Endodermal cell (in vitro differentiated cells): ENCODE data around the gene MCM3AP. TPM values are rescaled to one million over a fixed set of nuclear protein-coding genes. Genes with fewer than 3 reads are reported as not detected.

Source experiments
- DNase-seq: peaks from one replicate; pipeline ENCODE4 v3.0.0-alpha.2; 2017
- H3K27ac ChIP-seq: 2 replicates; pipeline ENCODE4 v1.5.1; 2013; ENCODE audit warnings: mild to moderate bottlenecking, low read depth, low read length, moderate library complexity
- H3K27me3 ChIP-seq: 2 replicates; pipeline ENCODE4 v1.6.1; 2013; ENCODE audit warnings: mild to moderate bottlenecking, low read length, moderate library complexity; ENCODE audit not compliant: insufficient read depth, control insufficient read depth, poor library complexity, severe bottlenecking
- H3K36me3 ChIP-seq: 2 replicates; pipeline ENCODE4 v1.7.0; 2013; ENCODE audit warnings: mild to moderate bottlenecking, low read length, moderate library complexity; ENCODE audit not compliant: control insufficient read depth, insufficient read depth
- H3K4me1 ChIP-seq: one replicate; pipeline ENCODE4 v1.7.0; 2013; ENCODE audit warnings: low read length; ENCODE audit not compliant: control insufficient read depth, insufficient read depth
- H3K4me3 ChIP-seq: 2 replicates; pipeline ENCODE4 v1.5.1; 2013; ENCODE audit warnings: mild to moderate bottlenecking, low read length, moderate library complexity
- H3K9ac ChIP-seq: 2 replicates; pipeline ENCODE4 v1.6.1; 2013; ENCODE audit warnings: mild to moderate bottlenecking, low read length, moderate library complexity; ENCODE audit not compliant: poor library complexity, severe bottlenecking; ENCODE audit errors: extremely low read depth
- H3K9me3 ChIP-seq: 2 replicates; pipeline ENCODE4 v1.6.1; 2013; ENCODE audit warnings: mild to moderate bottlenecking, low read length, moderate library complexity; ENCODE audit not compliant: control insufficient read depth
- H3K27ac Mint-ChIP-seq: 2 replicates; pipeline ENCODE4 v1.8.0; 2020; ENCODE audit warnings: mixed read lengths
- H3K27me3 Mint-ChIP-seq: 2 replicates; pipeline ENCODE4 v1.8.0; 2021; ENCODE audit warnings: mild to moderate bottlenecking, mixed read lengths; ENCODE audit not compliant: insufficient read depth
- H3K36me3 Mint-ChIP-seq: 2 replicates; pipeline ENCODE4 v1.8.0; 2020; ENCODE audit warnings: low read depth, mixed read lengths
- H3K4me1 Mint-ChIP-seq: 2 replicates; pipeline ENCODE4 v1.8.0; 2020; ENCODE audit warnings: mixed read lengths
- H3K4me3 Mint-ChIP-seq: 2 replicates; pipeline ENCODE4 v1.8.0; 2020; ENCODE audit warnings: mild to moderate bottlenecking, moderate library complexity, mixed read lengths
- H3K9me3 Mint-ChIP-seq: 2 replicates; pipeline ENCODE4 v1.8.0; 2020; ENCODE audit warnings: mild to moderate bottlenecking, mixed read lengths
- WGBS, 2 experiments: methylation state at CpG; one replicate each; pipeline versions ENCODE4 v1.1.5 to v1.1.7; 2013; ENCODE audit warnings: missing lambda C conversion rate in 2 of 2, mixed read lengths in 1 of 2; ENCODE audit not compliant: insufficient coverage in 1 of 2, insufficient read length in 1 of 2; 5-methylcytosine and 5-hydroxymethylcytosine counted together
- total RNA-seq, 2 donors: library from RNA; stranded (reverse); fragmentation: NEBNext Ultra II Directional in 1 of 2; extraction: Animal tissue kit (Norgen Biotek cat#: 25700) in 1 of 2; gene quantifications; 2 replicates in 1 of 2; 3 replicates in 1 of 2; pipeline ENCODE4 v1.2.1, GENCODE V29; 2021
- TF ChIP-seq, protein P1 (sequence below): fragments of 200-600 bp; sonication (generic); conservative IDR thresholded peaks from 2 replicates; pipeline ENCODE4 v1.5.0; 2021; ENCODE audit warnings: antibody characterized with exemption, mild to moderate bottlenecking

Gene MCM3AP
- total RNA-seq, 2 donors from 2014 or later = 120 to 161 TPM

DNA sequence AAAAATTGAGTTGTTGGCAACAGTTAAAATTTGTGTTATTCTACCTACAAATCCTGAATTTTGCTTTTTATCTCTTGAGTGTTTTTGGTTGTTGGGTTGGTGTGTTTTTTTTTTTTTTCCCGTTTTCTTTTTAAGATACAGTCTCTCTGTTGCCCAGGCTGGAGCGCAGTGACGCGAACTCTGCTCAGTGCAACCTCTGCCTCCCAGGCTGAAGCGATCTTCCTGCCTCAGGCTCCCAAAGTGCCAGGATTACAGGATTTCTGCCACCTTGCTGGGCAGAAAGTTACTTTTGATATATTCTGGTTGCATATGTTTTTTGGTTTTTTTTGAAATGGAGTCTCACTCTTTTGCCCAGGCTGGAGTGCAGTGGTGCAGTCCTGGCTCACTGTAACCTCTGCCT, 42.7 kb upstream of the MCM3AP start:
- no peak overlapping the region for H3K4me3 ChIP-seq
- whole genome bisulfite sequencing, 2 experiments = 100% methylated on average over 4 of the region's 5 CpGs; no CpG with 5 or more reads in 1 of the 2 experiments
- Mint-ChIP-seq H3K4me1 (peaks cover 10% of the 10 kb centered on the region), H3K9me3 (no peaks in the 10 kb centered on the region), H3K27ac (no peak overlapping the region), H3K36me3 (peaks cover 44% of the 10 kb centered on the region), H3K27me3 (no peaks in the 10 kb centered on the region), H3K4me3 (no peak overlapping the region)
- TF ChIP-seq, protein P1, sequence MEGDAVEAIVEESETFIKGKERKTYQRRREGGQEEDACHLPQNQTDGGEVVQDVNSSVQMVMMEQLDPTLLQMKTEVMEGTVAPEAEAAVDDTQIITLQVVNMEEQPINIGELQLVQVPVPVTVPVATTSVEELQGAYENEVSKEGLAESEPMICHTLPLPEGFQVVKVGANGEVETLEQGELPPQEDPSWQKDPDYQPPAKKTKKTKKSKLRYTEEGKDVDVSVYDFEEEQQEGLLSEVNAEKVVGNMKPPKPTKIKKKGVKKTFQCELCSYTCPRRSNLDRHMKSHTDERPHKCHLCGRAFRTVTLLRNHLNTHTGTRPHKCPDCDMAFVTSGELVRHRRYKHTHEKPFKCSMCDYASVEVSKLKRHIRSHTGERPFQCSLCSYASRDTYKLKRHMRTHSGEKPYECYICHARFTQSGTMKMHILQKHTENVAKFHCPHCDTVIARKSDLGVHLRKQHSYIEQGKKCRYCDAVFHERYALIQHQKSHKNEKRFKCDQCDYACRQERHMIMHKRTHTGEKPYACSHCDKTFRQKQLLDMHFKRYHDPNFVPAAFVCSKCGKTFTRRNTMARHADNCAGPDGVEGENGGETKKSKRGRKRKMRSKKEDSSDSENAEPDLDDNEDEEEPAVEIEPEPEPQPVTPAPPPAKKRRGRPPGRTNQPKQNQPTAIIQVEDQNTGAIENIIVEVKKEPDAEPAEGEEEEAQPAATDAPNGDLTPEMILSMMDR = no peak
- no peaks in the 10 kb centered on the region for H3K9me3 ChIP-seq
- H3K36me3 ChIP-seq = peaks cover 57% of the 10 kb centered on the region
- H3K27ac ChIP-seq = no peak overlapping the region
- DNase-seq = no peak
- H3K9ac ChIP-seq = no peak overlapping the region
- no peaks in the 10 kb centered on the region for H3K4me1 ChIP-seq
- H3K27me3 ChIP-seq = no peaks in the 10 kb centered on the region

DNA sequence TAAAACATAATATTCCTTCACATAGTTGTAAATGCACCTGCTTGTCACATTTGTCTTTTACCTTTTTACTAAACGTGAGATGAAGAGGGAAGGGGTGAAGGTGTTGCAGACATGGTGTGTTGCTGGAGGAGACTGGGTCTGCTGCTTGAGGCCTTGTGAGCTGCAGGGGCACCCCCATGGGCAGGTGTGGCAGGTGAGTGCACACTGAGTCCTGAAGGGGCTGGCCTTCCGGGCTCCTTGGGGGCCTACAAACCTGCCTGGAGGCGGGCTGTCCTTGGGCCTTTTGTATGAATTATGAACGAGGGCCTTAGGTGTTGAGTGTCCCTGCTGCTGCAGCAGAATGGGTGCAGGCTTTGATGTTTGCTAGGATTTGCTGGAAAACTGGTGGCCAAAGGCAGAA, 42.3 kb upstream of the MCM3AP start:
- WGBS, 2 experiments = 97 to 100% methylated on average over 3 to 4 of the region's 4 CpGs
- H3K27me3 Mint-ChIP-seq = no peaks in the 10 kb centered on the region
- Histone ChIP-seq H3K9ac (no peak overlapping the region), H3K4me3 (no peak overlapping the region), H3K4me1 (no peaks in the 10 kb centered on the region), H3K27ac (no peak overlapping the region), H3K36me3 (peaks cover 54% of the 10 kb centered on the region), H3K27me3 (no peaks in the 10 kb centered on the region), H3K9me3 (no peaks in the 10 kb centered on the region)
- no peak for DNase-seq
- no peaks in the 10 kb centered on the region for H3K9me3 Mint-ChIP-seq
- H3K27ac Mint-ChIP-seq = no peak overlapping the region
- peaks cover 44% of the 10 kb centered on the region for H3K36me3 Mint-ChIP-seq
- H3K4me3 Mint-ChIP-seq = no peak overlapping the region
- peaks cover 10% of the 10 kb centered on the region for H3K4me1 Mint-ChIP-seq
- TF ChIP-seq, protein P1 = no peak

DNA sequence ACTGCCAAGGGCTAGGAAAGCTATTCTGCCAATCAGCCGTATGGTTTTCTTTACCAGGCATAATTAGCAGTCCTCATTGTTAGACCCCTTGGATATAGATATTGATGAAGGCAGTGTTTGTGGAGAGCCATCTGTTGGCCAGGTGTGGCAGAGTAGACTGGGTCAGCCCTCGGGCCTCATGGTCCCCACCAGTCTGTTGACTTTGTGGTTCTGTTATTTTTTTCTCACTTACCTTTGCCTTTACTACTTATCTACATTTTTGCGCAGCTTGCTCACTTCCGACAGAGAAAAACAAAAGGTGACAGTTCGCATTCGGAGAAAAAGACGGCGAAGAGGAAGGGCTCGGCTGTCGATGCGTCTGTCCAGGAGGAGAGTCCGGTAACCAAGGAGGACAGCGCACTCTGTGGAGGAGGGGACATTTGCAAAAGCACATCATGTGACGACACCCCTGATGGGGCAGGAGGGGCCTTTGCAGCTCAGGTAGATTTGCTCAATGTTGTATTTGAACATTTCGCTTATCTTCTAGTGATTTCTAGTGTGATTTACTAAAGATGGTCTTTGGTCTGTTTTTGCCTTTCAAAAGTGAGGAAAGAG, 40.8 kb upstream of the MCM3AP start:
- Histone ChIP-seq H3K36me3 (peaks cover 40% of the 10 kb centered on the region), H3K9ac (peak overlapping the region; percentile 67), H3K9me3 (no peaks in the 10 kb centered on the region), H3K4me1 (no peaks in the 10 kb centered on the region), H3K4me3 (peak overlapping the region; percentile 82), H3K27me3 (no peaks in the 10 kb centered on the region), H3K27ac (no peak overlapping the region)
- Mint-ChIP-seq H3K27ac (peak overlapping the region; percentile 67), H3K4me1 (peaks cover 23% of the 10 kb centered on the region), H3K4me3 (no peak overlapping the region), H3K9me3 (no peaks in the 10 kb centered on the region), H3K36me3 (peaks cover 36% of the 10 kb centered on the region), H3K27me3 (no peaks in the 10 kb centered on the region)
- DNase-seq = no peak
- 92% methylated on average over 14 to 15 of the region's 15 CpGs for WGBS, 2 experiments
- TF ChIP-seq, protein P1 = peak; percentile 41
